ENCODE measurements around the gene CPA1.

Gene CPA1

GRCh38 chr7:130433301-130433700 is 53.0 kb downstream of the CPA1 start:
- Histone ChIP-seq H4K20me1 (ENCODE audit: insufficient read depth, low read length) (no peaks in the 10 kb centered on the region), H3K9ac (ENCODE audit: low read length) (no peak overlapping the region), H3K9me3 (ENCODE audit: insufficient read depth, low read length) (no peaks in the 10 kb centered on the region), H3K4me2 (ENCODE audit: low read length) (no peak overlapping the region), H3K79me2 (ENCODE audit: low read length) (no peaks in the 10 kb centered on the region), H3K36me3 (replicated peaks; ENCODE audit: low read depth, low read length) (no peaks in the 10 kb centered on the region), H2AFZ (ENCODE audit: low read depth, low read length) (no peak overlapping the region), H3K27me3 (ENCODE audit: low read depth, low read length) (no peaks in the 10 kb centered on the region), H3K4me1 (ENCODE audit: low read length) (no peaks in the 10 kb centered on the region), H3K4me3 (ENCODE audit: low read length) (no peak overlapping the region), H3K27ac (ENCODE audit: low read length) (no peak overlapping the region)
- TF ChIP-seq EZH2phosphoT487 (IDR thresholded peaks at IDR 0.05; ENCODE audit: low read depth) (no peak), CTCF (IDR thresholded peaks at IDR 0.05; ENCODE audit: low read depth, low read length) (no peak)

GRCh38 chr7:130435311-130435854 is 55.1 kb downstream of the CPA1 start:
- no peaks in the 10 kb centered on the region for H4K20me1 ChIP-seq (ENCODE audit: insufficient read depth, low read length)

DNA sequence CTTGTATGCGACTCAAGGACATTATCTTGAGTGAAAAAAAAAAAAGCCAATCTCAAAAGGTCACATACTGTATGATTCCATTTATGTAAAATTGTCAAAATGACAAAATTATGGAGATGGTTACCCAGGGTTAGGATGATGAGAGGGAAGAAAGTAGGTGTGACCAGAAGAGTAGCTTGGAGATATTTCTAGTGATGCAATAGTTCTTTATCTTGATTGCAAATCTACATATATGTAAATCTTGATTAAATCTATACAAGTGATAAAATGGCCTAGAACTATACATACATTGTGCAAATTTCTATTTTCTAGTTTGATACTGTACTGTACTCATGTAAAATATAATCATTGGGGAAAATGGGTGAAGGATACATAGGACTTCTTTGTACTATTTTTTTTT is 56.0 kb downstream of the CPA1 start:
- Histone ChIP-seq H3K9ac (ENCODE audit: low read length) (no peak overlapping the region), H3K4me3 (ENCODE audit: low read length) (no peak overlapping the region), H3K4me2 (ENCODE audit: low read length) (no peak overlapping the region), H4K20me1 (ENCODE audit: insufficient read depth, low read length) (no peaks in the 10 kb centered on the region), H3K27ac (ENCODE audit: low read length) (no peak overlapping the region), H3K36me3 (replicated peaks; ENCODE audit: low read depth, low read length) (no peaks in the 10 kb centered on the region), H3K4me1 (ENCODE audit: low read length) (peaks cover 7% of the 10 kb centered on the region), H3K79me2 (ENCODE audit: low read length) (peaks cover 4% of the 10 kb centered on the region), H2AFZ (ENCODE audit: low read depth, low read length) (no peak overlapping the region), H3K27me3 (ENCODE audit: low read depth, low read length) (no peaks in the 10 kb centered on the region), H3K9me3 (ENCODE audit: insufficient read depth, low read length) (no peaks in the 10 kb centered on the region)
- TF ChIP-seq CTCF (IDR thresholded peaks at IDR 0.05; ENCODE audit: low read depth, low read length) (no peak), EZH2phosphoT487 (IDR thresholded peaks at IDR 0.05; ENCODE audit: low read depth) (no peak)

More at GRCh38 chr7:130435311-130435854, 55.1 kb downstream of the CPA1 start:
- Histone ChIP-seq H3K9me3 (ENCODE audit: insufficient read depth, low read length) (no peaks in the 10 kb centered on the region), H3K4me2 (ENCODE audit: low read length) (no peak overlapping the region), H3K27me3 (ENCODE audit: low read depth, low read length) (no peaks in the 10 kb centered on the region), H3K27ac (ENCODE audit: low read length) (no peak overlapping the region), H3K79me2 (ENCODE audit: low read length) (peaks cover 4% of the 10 kb centered on the region), H3K4me1 (ENCODE audit: low read length) (peaks cover 7% of the 10 kb centered on the region), H3K36me3 (replicated peaks; ENCODE audit: low read depth, low read length) (no peaks in the 10 kb centered on the region), H3K4me3 (ENCODE audit: low read length) (no peak overlapping the region), H2AFZ (ENCODE audit: low read depth, low read length) (no peak overlapping the region), H3K9ac (ENCODE audit: low read length) (no peak overlapping the region)
- no peak for TF ChIP-seq EZH2phosphoT487 (IDR thresholded peaks at IDR 0.05; ENCODE audit: low read depth)
- TF ChIP-seq CTCF (IDR thresholded peaks at IDR 0.05; ENCODE audit: low read depth, low read length), result no peak

All from OCI-LY3 (cell line).